ACHN (cell line): Measurements from ENCODE around the gene NXN.
"Not testable (repeated sequence)": the region's sequence is repeated elsewhere in the genome, so short reads cannot be mapped to it uniquely, and the experiment has no call there.

ENCODE experiments used
- DNase-seq: peaks from one replicate; pipeline ENCODE4 v3.0.0-alpha.2; 2015
- in situ Hi-C: cut with HindIII; loops from 2 replicates; pipeline ENCODE4 v1.10.0; 2017; ENCODE audit warnings: low sequenced_read_pairs, low pct_ligation_motif_present, low pct_unique_long_range_greater_than_20kb

NXN gene

DNA sequence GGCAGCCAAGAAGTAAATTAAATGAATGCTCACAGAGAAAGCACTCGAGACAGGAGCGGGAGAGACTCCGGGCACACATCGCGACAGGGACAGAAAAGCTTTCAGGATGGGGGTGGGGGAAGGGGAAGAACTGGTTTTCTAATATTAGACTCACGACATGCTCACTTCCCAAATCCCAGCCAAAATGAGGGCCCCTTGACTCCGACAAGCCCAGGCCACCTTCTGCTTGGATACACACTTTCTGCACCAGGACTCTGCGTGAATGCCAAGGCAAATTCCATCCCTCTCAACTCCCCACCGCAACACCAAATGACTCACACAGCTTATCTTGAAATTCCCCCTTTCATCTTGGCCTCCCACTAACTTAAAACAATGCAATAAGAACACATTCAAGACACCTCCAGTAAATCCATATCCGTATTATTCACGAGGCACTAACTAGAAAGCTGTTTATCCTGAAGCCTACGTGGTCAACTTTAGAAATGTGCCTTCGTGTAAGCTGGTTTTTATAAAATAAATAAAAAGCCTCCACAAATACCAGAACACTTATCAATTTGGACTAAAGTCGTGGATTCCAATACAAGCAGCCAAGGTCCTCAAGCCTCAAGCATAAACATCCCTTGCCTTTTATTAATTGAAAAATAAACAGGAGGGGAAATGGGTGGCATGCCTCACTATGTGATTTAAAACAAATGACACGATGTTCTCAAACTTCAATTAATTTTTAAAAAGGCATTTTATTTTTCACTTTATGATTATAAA lies 46.1 kb downstream of the NXN start:
- DNase-seq: peak; percentile 98
- in situ Hi-C loops: no loop called here

DNA sequence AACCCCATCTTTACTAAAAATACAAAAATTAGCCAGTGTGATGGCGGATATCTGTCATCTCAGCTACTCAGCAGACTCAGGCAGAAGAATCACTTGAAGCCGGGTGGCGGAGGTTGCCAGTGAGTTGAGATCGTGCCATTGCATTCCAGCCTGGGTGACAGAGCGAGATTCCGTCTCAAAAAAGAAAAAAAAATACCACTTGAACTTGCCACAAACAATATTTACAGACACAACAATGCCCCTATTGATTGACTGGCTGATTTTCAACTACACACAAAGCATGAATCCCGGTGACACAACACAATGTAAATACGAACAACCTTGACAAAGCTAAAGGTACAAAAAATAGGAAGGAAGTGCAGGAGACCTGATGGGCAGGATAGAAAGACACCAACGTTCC lies 49.3 kb downstream of the NXN start:
- DNase-seq: no peak

DNA sequence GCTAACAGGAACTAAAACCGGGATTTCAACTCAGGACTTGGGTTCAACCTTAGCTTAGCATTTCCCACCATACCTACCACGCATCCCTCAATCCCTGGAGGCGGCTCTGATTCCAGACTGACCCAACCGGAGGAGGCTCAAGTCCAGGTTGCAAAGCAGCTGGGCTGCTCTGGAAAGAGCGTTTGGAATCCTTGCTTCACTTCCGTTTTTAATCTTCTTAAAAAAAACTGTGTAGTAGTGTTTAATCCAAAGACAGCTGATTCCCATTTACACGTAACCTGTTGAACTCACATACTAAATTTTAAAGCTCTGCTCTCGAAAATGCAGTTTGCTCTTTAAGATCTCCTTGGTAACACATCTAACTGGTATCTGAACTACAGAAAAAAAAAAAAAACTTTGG lies 50.0 kb downstream of the NXN start:
- in situ Hi-C loops: no loop called here

More for the DNA sequence above, 49.3 kb downstream of the NXN start:
- in situ Hi-C loops: no loop called here

DNA sequence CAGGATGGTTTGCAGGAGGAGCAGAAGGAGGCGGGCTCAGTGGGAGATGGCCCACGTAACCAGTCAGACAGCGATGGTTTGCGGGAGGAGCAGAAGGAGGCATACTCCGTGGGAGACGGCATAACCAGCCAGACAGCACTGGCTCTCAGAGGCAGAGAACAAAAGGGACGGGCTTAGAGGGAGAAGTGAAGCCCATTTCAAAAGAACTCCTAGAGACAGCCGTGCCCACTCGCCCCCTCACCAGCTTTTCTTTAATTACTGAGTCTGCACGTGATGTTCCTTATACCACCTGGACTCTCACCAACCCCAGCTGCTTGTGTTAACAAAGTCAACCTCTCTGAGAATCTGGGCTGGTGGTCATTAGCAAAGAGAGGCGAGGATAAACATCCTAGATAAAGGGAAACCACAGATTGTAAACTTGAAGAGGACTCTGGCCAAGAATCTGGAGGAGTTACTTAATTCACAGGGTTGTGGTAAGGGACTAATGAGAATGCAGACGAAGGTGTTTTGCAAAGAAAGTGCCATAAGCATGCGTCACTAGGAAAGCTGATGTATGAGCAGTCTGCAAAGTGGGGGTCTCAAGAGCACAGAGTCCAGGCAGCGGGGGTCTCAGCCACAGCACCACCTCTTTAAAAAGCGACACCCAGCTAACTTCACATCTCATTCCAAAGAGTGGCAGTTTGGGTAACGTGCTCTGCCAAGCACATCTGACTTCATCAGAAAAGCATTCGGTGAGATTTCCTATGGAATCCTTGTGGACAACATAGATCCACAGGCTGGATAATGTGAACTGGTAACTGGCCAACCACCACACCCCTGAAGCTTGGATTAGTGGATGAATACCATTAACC lies 51.7 kb downstream of the NXN start:
- in situ Hi-C loops: no loop called here
- DNase-seq: peak; percentile 97

More for the DNA sequence above, 50.0 kb downstream of the NXN start:
- no peak for DNase-seq

DNA sequence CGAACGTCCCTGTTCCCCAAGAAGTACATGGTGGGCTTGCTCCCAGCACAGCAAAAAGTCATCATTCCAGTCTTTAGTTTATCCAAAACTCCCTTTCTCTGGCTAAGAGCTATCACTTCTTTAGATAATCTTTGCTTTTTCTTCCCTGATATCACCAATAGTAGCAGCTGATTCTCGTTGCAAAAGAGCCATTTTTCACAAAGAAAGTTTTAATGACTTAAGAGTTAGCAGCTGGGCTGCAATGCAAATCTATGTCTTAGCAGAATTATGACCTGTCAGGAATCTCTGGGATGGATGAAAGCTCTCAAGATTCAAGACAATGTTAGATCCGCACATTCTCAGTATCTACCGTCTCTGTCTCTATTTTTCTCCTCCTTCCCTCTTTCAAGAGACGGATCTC lies 53.8 kb downstream of the NXN start:
- in situ Hi-C loops: no loop called here
- no peak for DNase-seq

DNA sequence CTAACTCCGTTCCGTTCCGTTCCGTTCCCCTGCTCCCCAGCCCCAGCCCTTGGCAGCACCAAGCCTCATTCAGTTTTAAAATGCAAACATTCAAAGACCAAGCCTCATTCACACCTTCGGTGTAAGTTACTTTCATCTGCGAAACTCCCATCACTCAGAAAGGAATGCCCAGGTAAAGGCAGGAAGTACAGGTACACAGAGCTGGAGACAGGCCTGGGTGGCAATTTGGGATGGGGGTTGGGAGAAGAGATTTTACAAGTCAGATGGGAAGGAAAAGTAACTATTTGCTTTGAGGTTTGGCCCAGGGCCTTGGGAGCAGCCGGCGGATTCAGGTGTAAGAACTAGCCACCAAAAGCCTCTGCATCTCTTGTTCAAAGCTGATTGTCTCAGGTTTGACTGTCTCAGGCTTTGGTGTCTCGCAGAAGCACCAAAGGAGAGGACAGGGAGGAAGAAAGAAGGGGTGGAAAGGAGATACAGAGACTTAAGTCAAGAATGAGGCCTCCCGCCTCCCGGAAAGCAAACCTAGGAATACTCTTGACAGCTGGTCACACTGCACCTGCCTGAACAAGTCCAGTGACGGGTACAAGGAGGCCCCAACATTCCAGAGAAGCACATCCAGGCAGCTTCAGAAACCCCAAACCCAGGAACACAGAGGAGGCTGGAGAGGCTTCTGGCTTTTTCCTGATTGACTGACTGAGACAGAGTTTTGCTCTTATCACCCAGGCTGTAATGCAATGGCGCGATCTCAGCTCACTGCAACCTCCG lies 54.7 kb downstream of the NXN start:
- DNase-seq: no peak
- in situ Hi-C loops: no loop called here

DNA sequence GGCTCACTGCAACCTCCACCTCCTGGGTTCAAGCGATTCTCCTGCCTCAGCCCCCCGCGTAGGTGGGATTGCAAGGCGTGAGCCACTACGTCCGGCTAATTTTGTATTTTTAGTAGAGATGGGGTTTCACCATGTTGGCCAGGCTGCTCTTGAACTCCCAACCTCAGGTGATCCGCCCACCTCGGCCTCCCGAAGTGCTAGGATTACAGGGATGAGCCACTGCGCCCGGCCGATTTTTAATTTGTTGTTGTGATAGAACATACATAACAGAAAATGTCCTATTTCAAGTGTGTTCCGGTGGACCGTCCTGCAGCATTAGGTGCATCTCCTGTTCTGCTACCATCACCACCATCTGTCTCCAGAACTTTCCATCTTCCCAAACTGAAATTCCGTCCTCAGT lies 55.3 kb downstream of the NXN start:
- in situ Hi-C loops, DNase-seq: not testable (repeated sequence)

DNA sequence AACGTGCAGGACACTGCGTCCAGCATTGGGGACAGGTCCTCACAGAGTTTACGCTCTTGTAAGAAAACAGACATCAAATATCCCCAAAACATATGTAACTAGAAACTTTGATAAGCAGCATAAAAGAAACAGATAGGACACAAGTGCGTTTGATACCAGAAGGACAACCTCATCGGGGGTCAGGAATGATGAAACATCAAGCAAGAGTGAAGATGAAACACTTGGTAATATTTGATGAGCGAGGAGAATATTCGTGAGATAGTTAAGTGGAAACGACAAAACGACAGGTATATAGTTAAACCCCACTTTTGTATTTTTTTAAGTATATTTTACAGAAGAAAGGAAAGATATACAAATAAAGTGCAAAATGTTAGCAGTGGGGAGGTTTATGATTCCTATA lies 55.9 kb downstream of the NXN start:
- in situ Hi-C loops: no loop called here
- no peak for DNase-seq

DNA sequence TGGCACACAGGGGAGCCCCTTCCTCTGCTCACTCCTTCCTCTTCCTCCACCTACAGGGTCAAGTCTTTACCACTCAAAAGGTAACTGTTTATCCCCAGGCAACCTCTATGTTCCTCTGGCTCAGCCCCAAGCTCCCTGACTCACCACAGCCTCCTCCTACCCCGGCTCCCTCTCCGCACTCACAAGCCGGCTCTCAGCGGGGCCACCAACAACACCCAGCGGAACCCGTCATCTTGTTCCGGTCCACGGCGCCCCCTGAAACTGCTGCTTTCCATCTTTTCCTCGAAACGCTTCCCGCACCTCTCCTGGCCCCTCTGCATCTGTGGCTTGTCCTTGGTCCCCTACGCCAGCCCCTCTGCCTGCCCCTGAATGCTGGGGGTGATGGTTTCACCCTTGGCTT lies 58.4 kb downstream of the NXN start:
- peak; percentile 81 for DNase-seq
- in situ Hi-C loops: no loop called here

DNA sequence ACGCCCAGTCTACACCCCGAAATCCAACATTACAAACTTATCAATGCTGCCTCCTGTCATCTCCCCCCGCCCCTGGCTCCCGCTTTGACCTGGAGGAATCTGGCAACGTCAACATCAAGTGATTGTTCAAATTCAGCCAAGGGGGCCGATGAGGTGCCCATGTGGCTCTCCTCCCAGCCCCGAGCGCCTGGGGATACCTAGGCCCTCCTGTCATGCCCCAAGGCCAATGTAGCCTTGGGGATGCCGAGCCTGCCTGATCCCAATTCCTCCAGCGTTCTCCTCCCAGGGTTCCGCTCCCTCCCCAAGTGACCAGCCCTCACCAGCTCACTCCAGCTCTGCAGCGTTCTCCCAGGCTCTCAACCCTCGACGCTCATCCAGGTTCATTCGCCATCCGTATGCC lies 59.4 kb downstream of the NXN start:
- DNase-seq: no peak
- in situ Hi-C loops: no loop called here

DNA sequence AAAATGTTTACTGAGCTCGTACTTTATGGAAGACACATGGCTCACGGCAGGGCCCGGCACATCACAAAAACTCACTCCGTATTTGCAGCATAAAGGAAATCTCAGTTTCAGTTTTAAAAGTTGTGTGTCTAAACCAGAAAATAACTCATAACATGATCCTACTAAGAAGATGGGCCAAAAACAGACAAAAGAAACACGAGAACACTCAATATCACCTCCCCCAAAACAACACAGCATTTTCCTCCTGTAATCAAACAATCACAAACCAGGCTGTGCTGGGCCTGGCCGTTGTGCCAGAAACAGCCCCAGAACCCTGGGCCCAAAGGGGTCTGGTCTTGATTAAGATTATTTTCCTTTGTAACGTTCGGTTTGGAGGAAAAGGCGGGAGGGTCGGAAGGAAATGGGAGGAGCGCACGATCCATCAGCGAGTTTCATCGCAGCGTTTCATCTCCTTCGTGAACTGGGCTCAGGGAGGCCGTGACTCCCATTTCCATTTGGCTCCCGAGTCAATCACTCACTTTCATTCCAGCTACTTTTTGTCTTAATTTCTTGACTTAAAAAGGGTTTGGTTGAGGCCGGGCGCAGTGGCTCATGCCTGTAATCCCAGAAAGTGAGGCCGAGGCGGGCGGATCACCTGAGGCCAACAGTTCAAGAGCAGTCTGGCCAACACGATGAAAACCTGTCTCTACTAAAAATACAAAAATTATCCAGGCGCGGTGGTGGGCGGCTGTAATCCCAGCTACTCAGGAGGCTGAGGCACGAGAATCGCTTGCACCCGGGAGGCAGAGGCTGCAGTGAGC lies 61.4 kb downstream of the NXN start:
- in situ Hi-C loops: no loop called here
- no peak for DNase-seq

DNA sequence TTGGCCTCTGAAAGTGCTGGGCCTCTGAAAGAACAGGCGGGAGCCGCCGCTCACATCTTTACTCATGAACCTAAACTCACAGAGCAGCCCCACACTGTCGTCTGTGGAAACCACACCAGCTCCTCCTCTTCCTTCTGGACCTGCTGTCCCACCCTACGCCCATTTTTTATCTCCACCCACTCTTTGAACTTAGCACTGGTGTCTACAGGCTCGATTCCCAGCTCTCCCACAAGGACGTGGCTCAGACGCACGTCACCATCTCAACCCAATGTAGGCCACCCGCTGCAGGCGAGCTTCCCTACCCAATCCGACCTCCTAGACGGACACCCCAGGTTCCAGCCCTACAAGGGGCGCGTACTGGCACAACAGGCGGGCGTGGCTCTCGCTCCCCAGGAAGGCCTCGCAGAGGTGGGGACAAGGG lies 62.2 kb downstream of the NXN start:
- in situ Hi-C loops: no loop called here
- no peak for DNase-seq

DNA sequence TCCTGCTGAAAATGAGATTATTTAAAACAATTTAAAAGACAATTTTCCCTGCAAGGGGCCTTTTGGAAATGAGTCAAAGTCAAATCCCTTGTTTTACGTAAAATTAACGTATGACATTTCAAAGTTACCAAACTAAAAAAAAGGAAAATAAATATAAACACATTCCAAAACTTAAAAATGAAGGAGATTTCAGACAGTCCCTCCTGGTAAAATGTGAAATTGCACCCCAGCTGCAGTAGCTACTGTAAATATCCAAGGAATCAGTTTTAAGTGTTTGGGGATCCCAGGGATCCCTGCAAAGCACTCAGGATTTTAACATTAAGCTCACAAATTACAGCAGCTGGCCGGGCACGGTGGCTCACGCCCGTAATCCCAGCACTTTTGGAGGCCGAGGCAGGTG lies 63.3 kb downstream of the NXN start:
- in situ Hi-C loops: no loop called here
- no peak for DNase-seq

DNA sequence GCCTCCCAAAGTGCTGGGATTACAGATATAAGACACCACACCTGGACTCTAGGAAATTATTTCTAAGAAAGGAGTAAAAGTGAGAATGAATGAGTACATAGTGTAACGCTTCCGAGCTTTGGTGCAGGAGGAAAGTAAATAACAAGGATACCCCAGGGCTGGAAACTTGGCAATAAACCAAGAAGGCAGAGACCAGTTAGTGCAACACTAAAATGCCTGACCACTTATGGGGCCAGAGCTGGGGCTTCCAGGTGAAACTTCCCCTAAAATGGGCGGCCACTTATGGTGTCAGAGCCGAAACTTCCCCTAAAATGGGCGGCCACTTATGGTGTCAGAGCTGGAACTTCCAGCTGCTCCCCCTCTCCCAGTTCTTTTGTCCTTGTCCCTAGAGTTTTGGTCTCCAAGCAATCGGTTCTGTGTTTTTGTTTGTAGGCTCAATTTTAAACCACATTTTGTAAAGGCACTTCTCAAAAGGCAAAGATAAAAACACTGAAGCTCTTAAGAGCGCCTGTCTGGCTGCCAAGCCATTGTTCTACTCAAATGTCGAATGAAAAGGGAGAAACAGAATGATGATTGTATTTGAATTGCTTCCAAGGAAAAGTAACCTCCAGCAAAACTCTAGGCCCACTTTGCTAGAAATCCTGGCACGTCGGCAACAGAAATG lies 63.9 kb downstream of the NXN start:
- no peak for DNase-seq
- in situ Hi-C loops: no loop called here

DNA sequence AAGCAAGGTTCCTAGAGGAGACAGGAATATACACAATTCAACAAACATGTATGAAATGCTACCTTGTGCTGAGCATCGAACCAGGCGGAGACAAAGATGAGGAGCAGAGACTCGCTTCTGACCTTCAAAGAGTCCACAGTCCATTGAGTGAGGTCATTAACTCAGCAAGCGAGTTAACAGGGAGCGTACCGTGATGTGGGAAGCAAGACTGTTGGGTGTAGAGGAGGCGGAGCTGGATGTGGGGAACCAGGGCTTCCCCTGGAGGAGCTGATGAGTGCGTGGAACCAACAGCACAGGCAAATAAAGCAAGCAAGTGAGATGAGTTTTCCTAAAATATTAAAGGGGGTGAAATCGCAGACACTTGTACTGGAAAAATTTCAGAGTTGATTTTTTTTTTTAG lies 65.0 kb downstream of the NXN start:
- DNase-seq: no peak
- in situ Hi-C loops: no loop called here

DNA sequence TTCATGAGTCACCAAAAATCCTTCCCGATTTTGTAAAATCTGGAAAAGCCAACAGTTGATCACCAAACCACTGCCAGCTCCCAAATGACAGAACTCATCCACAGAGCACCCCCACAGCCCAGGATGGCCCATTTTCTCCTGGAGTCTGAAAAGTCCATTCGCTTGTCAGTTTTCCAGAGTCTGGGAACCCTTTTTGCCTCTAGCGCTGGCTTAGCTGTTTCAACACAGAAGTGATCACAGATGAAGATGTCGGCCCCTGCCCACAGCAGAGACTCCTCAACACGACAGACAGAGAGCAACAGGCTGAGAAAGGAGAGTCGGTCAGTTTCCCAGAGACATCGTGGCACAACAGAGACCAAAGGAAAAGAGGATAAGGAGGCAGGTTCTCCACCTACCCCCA lies 66.4 kb downstream of the NXN start:
- DNase-seq: no peak
- in situ Hi-C loops: no loop called here

DNA sequence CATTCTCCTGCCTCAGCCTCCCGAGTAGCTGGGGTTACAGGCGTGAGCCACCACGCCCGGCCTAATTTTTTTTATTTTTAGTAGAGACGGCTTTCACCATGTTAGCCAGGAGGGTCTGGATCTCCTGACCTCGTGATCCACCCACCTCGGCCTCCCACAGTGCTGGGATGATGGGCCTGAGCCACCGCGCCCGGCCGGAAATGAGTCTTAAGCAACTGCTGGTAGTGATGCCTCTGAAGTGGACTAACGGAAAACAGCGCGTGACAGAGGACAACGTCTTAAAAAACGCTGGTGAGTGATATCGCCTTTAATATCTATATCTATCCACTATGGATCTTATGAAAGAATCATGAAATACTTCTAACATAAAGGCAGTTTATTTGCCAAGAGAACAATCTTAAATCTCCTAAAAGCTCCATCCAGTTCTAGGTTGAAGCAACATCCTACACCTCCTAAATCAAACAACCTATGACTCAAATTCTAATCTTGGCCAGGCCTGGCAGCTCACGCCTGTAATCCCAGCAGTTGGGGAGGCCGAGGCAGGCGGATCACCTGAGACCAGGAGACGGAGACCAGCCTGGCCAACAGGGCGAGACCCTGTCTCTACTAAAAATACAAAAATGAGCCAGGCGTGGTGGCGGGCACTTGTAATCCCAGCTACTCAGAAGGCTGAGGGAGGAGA lies 69.8 kb downstream of the NXN start:
- in situ Hi-C loops: no loop called here
- no peak for DNase-seq

DNA sequence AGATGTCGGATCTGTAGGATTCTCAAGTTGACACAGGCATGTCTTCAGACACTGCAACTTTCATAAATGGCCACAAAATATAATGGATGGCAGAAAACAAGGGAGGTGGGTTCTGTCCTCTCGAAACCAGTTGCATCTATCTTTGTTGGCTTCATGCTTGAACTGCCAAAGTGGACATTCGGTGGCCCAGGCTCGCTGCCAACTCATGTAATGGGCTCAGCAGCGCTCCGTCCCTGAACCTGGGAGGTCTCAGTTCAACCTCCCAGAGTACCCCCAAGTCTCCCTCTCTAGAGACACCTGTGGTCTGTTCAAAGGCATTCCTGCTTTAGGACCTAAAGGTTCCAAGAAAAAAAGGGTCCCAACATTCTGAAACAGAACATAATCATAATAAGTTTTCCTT lies 71.9 kb downstream of the NXN start:
- in situ Hi-C loops: no loop called here
- no peak for DNase-seq
